K562 (cell line): Measurements from ENCODE around the gene FERMT1.

ENCODE experiments used
- BHLHE40 ChIP-seq: IDR thresholded peaks from 2 replicates; pipeline ENCODE4 v1.6.1; 2011; ENCODE audit warnings: low read length, improper control_type of control experiment
- BRCA1 ChIP-seq, 2 experiments: fragments of 450-650 bp in 1 of 2; sonication (generic) in 1 of 2; formaldehyde crosslinking in 1 of 2; IDR thresholded peaks; 2 replicates each; pipeline versions ENCODE4 v1.5.0 to v1.6.1; 2017 to 2020; ENCODE audit warnings: mild to moderate bottlenecking in 1 of 2, missing genetic modification reagents in 1 of 2
- CC2D1A ChIP-seq: fragments of 450-650 bp; IDR thresholded peaks from 2 replicates; pipeline ENCODE4 v1.6.1; 2017; ENCODE audit warnings: mild to moderate bottlenecking
- CEBPB ChIP-seq: fragments of 450-650 bp; IDR thresholded peaks from 2 replicates; pipeline ENCODE4 v1.6.1; 2016; ENCODE audit warnings: missing genetic modification characterization, missing compliant biosample characterization
- CTCF ChIP-seq, 3 experiments: IDR thresholded peaks in 2 of 3; conservative IDR thresholded peaks in 1 of 3; 2 replicates each; pipeline ENCODE4 v1.5.1; 2011 to 2012; ENCODE audit warnings: low read length in 3 of 3, mild to moderate bottlenecking in 3 of 3, control low read depth in 2 of 3, improper control_type of control experiment in 1 of 3, inconsistent platforms in 1 of 3, low read depth in 1 of 3, mixed read lengths in 1 of 3, moderate library complexity in 1 of 3; ENCODE audit not compliant: insufficient read depth in 2 of 3
- MAFK ChIP-seq: IDR thresholded peaks from 2 replicates; pipeline ENCODE4 v1.6.1; 2011; ENCODE audit warnings: low read length, improper control_type of control experiment
- NFATC3 ChIP-seq: fragments of 450-650 bp; IDR thresholded peaks from 2 replicates; pipeline ENCODE4 v1.6.1; 2017; ENCODE audit warnings: mild to moderate bottlenecking
- POLR2A ChIP-seq: fragments of 450-650 bp; conservative IDR thresholded peaks from 2 replicates; pipeline ENCODE4 v1.6.1; 2016
- POLR2AphosphoS5 ChIP-seq: IDR thresholded peaks from 2 replicates; pipeline ENCODE4 v1.6.1; 2011; ENCODE audit warnings: mild to moderate bottlenecking, low read depth, low read length, moderate library complexity; ENCODE audit not compliant: control insufficient read depth, insufficient read depth
- RB1 ChIP-seq: fragments of 450-650 bp; IDR thresholded peaks from 2 replicates; pipeline ENCODE4 v1.6.1; 2017; ENCODE audit warnings: low read depth, mild to moderate bottlenecking
- STAT5B ChIP-seq: fragments of 250-450 bp; sonication (Bioruptor Pico); IDR thresholded peaks from 2 replicates; pipeline ENCODE4 v1.8.0; 2021; ENCODE audit warnings: mild to moderate bottlenecking, inconsistent platforms
- ZNF589 ChIP-seq: fragments of 200-800 bp; sonication (Bioruptor generic); IDR thresholded peaks from 2 replicates; pipeline ENCODE4 v1.6.1; 2016; ENCODE audit warnings: low read depth, missing genetic modification characterization, missing compliant biosample characterization
- ZNF609 ChIP-seq: sonication (generic); formaldehyde crosslinking; IDR thresholded peaks from 2 replicates; pipeline ENCODE4 v1.8.1; 2023; ENCODE audit warnings: missing genetic modification reagents, mild to moderate bottlenecking, borderline replicate concordance

GRCh38 chr20:6037082-6037481, 85.7 kb downstream of the FERMT1 start:
- no peak for TF ChIP-seq BRCA1 (IDR thresholded peaks at IDR 0.05)
- TF ChIP-seq BRCA1 (CRISPR knock-in tag; IDR thresholded peaks at IDR 0.05), result no peak
- no peak for TF ChIP-seq CEBPB (tag)
- no peak for TF ChIP-seq CTCF (IDR thresholded peaks at IDR 0.05 in 2 of 3, conservative IDR thresholded peaks at IDR 0.05 in 1 of 3; ENCODE audit: insufficient read depth in 2 of 3, low read depth in 1 of 3, low read length in 3 of 3)
- no peak for TF ChIP-seq RB1
- no peak for TF ChIP-seq CC2D1A
- TF ChIP-seq STAT5B (CRISPR knock-in tag), result no peak
- TF ChIP-seq MAFK, result no peak
- TF ChIP-seq POLR2AphosphoS5, result no peak
- no peak for TF ChIP-seq POLR2A
- TF ChIP-seq NFATC3, result no peak
- no peak for TF ChIP-seq ZNF589
- TF ChIP-seq ZNF609, result no peak
- TF ChIP-seq BHLHE40, result no peak
